Measurements from ENCODE around the gene HNRNPK.

HNRNPK gene

DNA sequence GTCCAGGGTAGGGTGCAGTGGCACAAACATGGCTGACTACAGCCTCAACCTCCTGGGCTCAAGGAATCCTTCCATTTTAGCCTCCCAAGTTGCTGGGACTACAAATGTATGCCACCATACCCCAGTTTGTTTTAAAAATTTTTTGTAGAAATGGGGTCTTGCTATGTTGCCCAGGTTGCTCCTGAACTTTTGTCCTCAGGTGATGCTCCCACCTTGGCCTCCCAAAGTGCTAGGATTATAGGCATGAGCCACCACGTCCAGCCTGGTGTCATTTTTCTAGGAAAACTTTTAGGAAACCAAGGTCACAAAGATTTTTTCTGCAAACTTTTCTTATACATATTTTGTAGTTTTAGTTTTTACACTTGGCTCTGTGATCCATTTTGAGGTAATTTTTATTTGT lies 11.3 kb upstream of the HNRNPK start:
- TF ChIP-seq NFIC (IDR thresholded peaks at IDR 0.05) (no peak), RAD21 (IDR thresholded peaks at IDR 0.05; ENCODE audit: low read depth) (no peak), FOXM1 (IDR thresholded peaks at IDR 0.05; ENCODE audit: borderline replicate concordance, low read depth) (no peak), EP300 (IDR thresholded peaks at IDR 0.05; ENCODE audit: borderline replicate concordance) (no peak), ZBTB7A (IDR thresholded peaks at IDR 0.05; ENCODE audit: low read depth) (no peak), REST (IDR thresholded peaks at IDR 0.05; ENCODE audit: low read depth) (no peak), USF1 (IDR thresholded peaks at IDR 0.05) (no peak), CEBPB (IDR thresholded peaks at IDR 0.05) (no peak), EGR1 (IDR thresholded peaks at IDR 0.05) (no peak), YY1 (IDR thresholded peaks at IDR 0.05; ENCODE audit: low read depth) (no peak), CREB1 (IDR thresholded peaks at IDR 0.05; ENCODE audit: low read depth) (no peak), TAF1 (IDR thresholded peaks at IDR 0.05; ENCODE audit: low read depth) (no peak), TCF12 (IDR thresholded peaks at IDR 0.05; ENCODE audit: low read depth) (no peak), TEAD4 (IDR thresholded peaks at IDR 0.05) (no peak)
- TF ChIP-seq, protein P1, sequence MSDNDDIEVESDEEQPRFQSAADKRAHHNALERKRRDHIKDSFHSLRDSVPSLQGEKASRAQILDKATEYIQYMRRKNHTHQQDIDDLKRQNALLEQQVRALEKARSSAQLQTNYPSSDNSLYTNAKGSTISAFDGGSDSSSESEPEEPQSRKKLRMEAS (IDR thresholded peaks at IDR 0.05): no peak

- TF ChIP-seq CREB1 (IDR thresholded peaks at IDR 0.05; ENCODE audit: low read depth) (no peak), TCF12 (IDR thresholded peaks at IDR 0.05; ENCODE audit: low read depth) (no peak), TAF1 (IDR thresholded peaks at IDR 0.05; ENCODE audit: low read depth) (no peak), FOXM1 (IDR thresholded peaks at IDR 0.05; ENCODE audit: borderline replicate concordance, low read depth) (no peak), EP300 (IDR thresholded peaks at IDR 0.05; ENCODE audit: borderline replicate concordance) (no peak), ZBTB7A (IDR thresholded peaks at IDR 0.05; ENCODE audit: low read depth) (no peak), CEBPB (IDR thresholded peaks at IDR 0.05) (no peak), REST (IDR thresholded peaks at IDR 0.05; ENCODE audit: low read depth) (no peak), YY1 (IDR thresholded peaks at IDR 0.05; ENCODE audit: low read depth) (no peak), USF1 (IDR thresholded peaks at IDR 0.05) (no peak), NFIC (IDR thresholded peaks at IDR 0.05) (no peak), EGR1 (IDR thresholded peaks at IDR 0.05) (no peak), TEAD4 (IDR thresholded peaks at IDR 0.05) (no peak), RAD21 (IDR thresholded peaks at IDR 0.05; ENCODE audit: low read depth) (no peak)
- TF ChIP-seq, protein P1 (IDR thresholded peaks at IDR 0.05): no peak
These were observed 8.4 kb upstream of the HNRNPK start for GRCh38 chr9:83988411-83988810.

GRCh38 chr9:83987402-83987791 lies 7.4 kb upstream of the HNRNPK start:
- TF ChIP-seq TCF12 (IDR thresholded peaks at IDR 0.05; ENCODE audit: low read depth) (no peak), USF1 (IDR thresholded peaks at IDR 0.05) (no peak)

- no peak for TF ChIP-seq CEBPB (IDR thresholded peaks at IDR 0.05)
- TF ChIP-seq REST (IDR thresholded peaks at IDR 0.05; ENCODE audit: low read depth): no peak
- TF ChIP-seq, protein P1 (IDR thresholded peaks at IDR 0.05): peak; percentile 67; the same call in 1 of the 2 replicates
- TF ChIP-seq ZBTB7A (IDR thresholded peaks at IDR 0.05; ENCODE audit: low read depth): no peak
- TF ChIP-seq CREB1 (IDR thresholded peaks at IDR 0.05; ENCODE audit: low read depth): no peak
- no peak for TF ChIP-seq TAF1 (IDR thresholded peaks at IDR 0.05; ENCODE audit: low read depth)
- peak; percentile 45; the same call in 1 of the 2 replicates for TF ChIP-seq EP300 (IDR thresholded peaks at IDR 0.05; ENCODE audit: borderline replicate concordance)
- no peak for TF ChIP-seq YY1 (IDR thresholded peaks at IDR 0.05; ENCODE audit: low read depth)
- no peak for TF ChIP-seq RAD21 (IDR thresholded peaks at IDR 0.05; ENCODE audit: low read depth)
- TF ChIP-seq USF1 (IDR thresholded peaks at IDR 0.05): peak; percentile 44; the same call in 1 of the 2 replicates
- no peak for TF ChIP-seq FOXM1 (IDR thresholded peaks at IDR 0.05; ENCODE audit: borderline replicate concordance, low read depth)
- peak; percentile 47; the same call in 1 of the 2 replicates for TF ChIP-seq TCF12 (IDR thresholded peaks at IDR 0.05; ENCODE audit: low read depth)
- no peak for TF ChIP-seq NFIC (IDR thresholded peaks at IDR 0.05)
- TF ChIP-seq TEAD4 (IDR thresholded peaks at IDR 0.05): peak; percentile 67
- TF ChIP-seq EGR1 (IDR thresholded peaks at IDR 0.05): no peak
These were observed 6.9 kb upstream of the HNRNPK start for GRCh38 chr9:83986765-83987401.
